SK-N-SH (cell line): ENCODE measurements around the gene CD300LB. TPM values are rescaled to one million over a fixed set of nuclear protein-coding genes. Genes with fewer than 3 reads are reported as not detected.

Source experiments
- CTCF ChIA-PET: fragments of 300-600, 350-600 bp; formaldehyde crosslinking; extraction: SDS; loops from one replicate; lab custom pipeline; 2021; lab: Yijun Ruan, JAX
- POLR2A ChIA-PET: fragments of 350-600 bp; sonication (Branson Sonifier 250); formaldehyde crosslinking; extraction: SDS; loops from one replicate; lab custom pipeline; 2020; ENCODE audit warnings: antibody characterized with exemption, inconsistent platforms; lab: Yijun Ruan, JAX
- DNase-seq: peaks from one replicate; pipeline ENCODE4 v3.0.0; 2012
- H2AFZ ChIP-seq: fragments of 200-600 bp; sonication (generic); 2 replicates; pipeline ENCODE4 v1.8.1; 2016; ENCODE audit warnings: antibody characterized with exemption, mild to moderate bottlenecking, low read depth
- H3F3A ChIP-seq: fragments of 200-600 bp; sonication (generic); replicated peaks from 2 replicates; pipeline ENCODE3; 2016; ENCODE audit warnings: antibody characterized with exemption, mild to moderate bottlenecking; ENCODE audit not compliant: insufficient read depth
- H3K27ac ChIP-seq, 2 experiments: fragments of 200-500 bp in 1 of 2; fragments of 200-600 bp in 1 of 2; sonication (Bioruptor generic) in 1 of 2; sonication (generic), shearing (Covaris generic) in 1 of 2; 2 replicates each; pipeline versions ENCODE4 v1.5.1 to v1.6.1; 2014 to 2016; ENCODE audit warnings: low read depth in 2 of 2, inconsistent platforms in 1 of 2, low read length in 1 of 2, mild to moderate bottlenecking in 1 of 2, mixed read lengths in 1 of 2
- H3K27me3 ChIP-seq: fragments of 200-600 bp; sonication (generic), shearing (Covaris generic); 2 replicates; pipeline ENCODE4 v1.6.1; 2016; ENCODE audit warnings: mixed run types; ENCODE audit not compliant: insufficient read depth
- H3K36me3 ChIP-seq, 2 experiments: fragments of 200-500 bp in 1 of 2; fragments of 200-600 bp in 1 of 2; sonication (Bioruptor generic) in 1 of 2; sonication (generic) in 1 of 2; replicated peaks in 1 of 2; 2 replicates each; pipeline versions ENCODE3 to v1.5.1; 2014 to 2016; ENCODE audit warnings: low read length in 1 of 2, mild to moderate bottlenecking in 1 of 2; ENCODE audit not compliant: insufficient read depth in 2 of 2, control insufficient read depth in 1 of 2
- H3K4me1 ChIP-seq, 2 experiments: fragments of 200-500 bp in 1 of 2; fragments of 200-600 bp in 1 of 2; sonication (Bioruptor generic) in 1 of 2; sonication (generic), shearing (Covaris generic) in 1 of 2; 2 replicates each; pipeline versions ENCODE4 v1.5.1 to v1.6.1; 2014 to 2016; ENCODE audit warnings: low read depth in 1 of 2, low read length in 1 of 2, mixed run types in 1 of 2; ENCODE audit not compliant: insufficient read depth in 2 of 2, control insufficient read depth in 1 of 2
- H3K4me2 ChIP-seq: fragments of 200-600 bp; sonication (generic), shearing (Covaris generic); 2 replicates; pipeline ENCODE4 v1.6.1; 2017; ENCODE audit warnings: mixed run types
- H3K4me3 ChIP-seq, 2 experiments: fragments of 200-500 bp in 1 of 2; fragments of 200-600 bp in 1 of 2; sonication (Bioruptor generic) in 1 of 2; sonication (generic), shearing (Covaris generic) in 1 of 2; 2 replicates each; pipeline versions ENCODE4 v1.5.1 to v1.8.1; 2014 to 2016; ENCODE audit warnings: low read depth in 2 of 2, inconsistent platforms in 1 of 2, low read length in 1 of 2, mild to moderate bottlenecking in 1 of 2, mixed read lengths in 1 of 2, moderate library complexity in 1 of 2
- H3K79me2 ChIP-seq: fragments of 200-600 bp; sonication (generic); 2 replicates; pipeline ENCODE4 v1.8.1; 2017; ENCODE audit warnings: mild to moderate bottlenecking; ENCODE audit not compliant: insufficient read depth
- H3K9ac ChIP-seq: fragments of 200-600 bp; sonication (generic); 2 replicates; pipeline ENCODE4 v1.6.1; 2017; ENCODE audit warnings: mixed run types
- H3K9me2 ChIP-seq: fragments of 200-600 bp; sonication (generic); 2 replicates; pipeline ENCODE4 v1.6.1; 2017; ENCODE audit warnings: mixed run types
- H3K9me3 ChIP-seq: fragments of 200-600 bp; sonication (generic); 2 replicates; pipeline ENCODE4 v1.6.1; 2017; ENCODE audit warnings: mixed run types, mild to moderate bottlenecking, moderate library complexity
- H4K20me1 ChIP-seq: fragments of 200-600 bp; sonication (generic); 2 replicates; pipeline ENCODE4 v1.6.1; 2017; ENCODE audit warnings: mild to moderate bottlenecking, mixed run types; ENCODE audit not compliant: insufficient read depth
- EZH2phosphoT487 ChIP-seq: fragments of 200-600 bp; sonication (generic); IDR thresholded peaks from 2 replicates; pipeline ENCODE4 v1.6.1; 2017; ENCODE audit warnings: low read depth, mixed run types, mild to moderate bottlenecking, antibody characterized with exemption, moderate library complexity, borderline replicate concordance
- FOXJ3 ChIP-seq: sonication (generic); formaldehyde crosslinking; IDR thresholded peaks from 2 replicates; pipeline ENCODE4 v1.5.1; 2020; ENCODE audit warnings: mild to moderate bottlenecking, missing genetic modification reagents
- IRF3 ChIP-seq: fragments of 150-350 bp; IDR thresholded peaks from 2 replicates; pipeline ENCODE4 v1.6.1; 2016; ENCODE audit warnings: mild to moderate bottlenecking, low read depth, low read length
- MAX ChIP-seq: IDR thresholded peaks from 2 replicates; pipeline ENCODE4 v1.4.0; 2012; ENCODE audit warnings: low read depth
- MXI1 ChIP-seq: IDR thresholded peaks from 2 replicates; pipeline ENCODE4 v1.6.1; 2012; ENCODE audit warnings: mild to moderate bottlenecking, low read depth, low read length, improper control_type of control experiment
- NFIC ChIP-seq: IDR thresholded peaks from 2 replicates; pipeline ENCODE4 v1.4.0; 2012; ENCODE audit warnings: borderline replicate concordance
- POLR2AphosphoS5 ChIP-seq: IDR thresholded peaks from 2 replicates; pipeline ENCODE4 v1.6.1; 2012; ENCODE audit warnings: low read depth, low read length
- RCOR1 ChIP-seq: fragments of 150-350 bp; IDR thresholded peaks from 2 replicates; pipeline ENCODE4 v1.6.1; 2017; ENCODE audit warnings: antibody characterized with exemption, low read length
- SIN3A ChIP-seq: IDR thresholded peaks from 2 replicates; pipeline ENCODE4 v1.6.1; 2012; ENCODE audit warnings: low read depth, mild to moderate bottlenecking, low read length, moderate library complexity, borderline replicate concordance
- SMC3 ChIP-seq: IDR thresholded peaks from 2 replicates; pipeline ENCODE4 v1.6.1; 2012; ENCODE audit warnings: low read depth, low read length, improper control_type of control experiment
- TAF1 ChIP-seq: IDR thresholded peaks from 2 replicates; pipeline ENCODE4 v1.6.1; 2012; ENCODE audit warnings: low read depth, mild to moderate bottlenecking, low read length, moderate library complexity, borderline replicate concordance
- TCF12 ChIP-seq: IDR thresholded peaks from 2 replicates; pipeline ENCODE4 v1.4.0; 2012
- TEAD4 ChIP-seq: IDR thresholded peaks from 2 replicates; pipeline ENCODE4 v1.4.0; 2012; ENCODE audit warnings: mild to moderate bottlenecking, borderline replicate concordance; ENCODE audit not compliant: insufficient read depth
- YY1 ChIP-seq: IDR thresholded peaks from 2 replicates; pipeline ENCODE4 v1.4.0; 2012; ENCODE audit warnings: low read depth, mild to moderate bottlenecking
- WGBS: methylation state at CpG from one replicate; pipeline ENCODE4 v1.1.6; 2017; ENCODE audit warnings: low lambda C conversion rate; 5-methylcytosine and 5-hydroxymethylcytosine counted together
- polyA plus RNA-seq, 3 experiments: library from polyadenylated mRNA; depleted of rRNA; stranded (reverse); fragments of >200 nt; gene quantifications; 2 replicates each; pipeline ENCODE4 v1.2.3, GENCODE V29; 2012
- TF ChIP-seq, protein P1 (sequence below): IDR thresholded peaks from 2 replicates; pipeline ENCODE4; 2012
- TF ChIP-seq, protein P2 (sequence below): fragments of 200-600 bp; sonication (generic); IDR thresholded peaks from 2 replicates; pipeline ENCODE4 v1.6.1; 2017; ENCODE audit warnings: antibody characterized with exemption, mild to moderate bottlenecking, moderate library complexity

CD300LB gene
- polyA plus RNA-seq, 1 of the 3 experiments (the other 2 are of a cell fraction): not detected

DNA sequence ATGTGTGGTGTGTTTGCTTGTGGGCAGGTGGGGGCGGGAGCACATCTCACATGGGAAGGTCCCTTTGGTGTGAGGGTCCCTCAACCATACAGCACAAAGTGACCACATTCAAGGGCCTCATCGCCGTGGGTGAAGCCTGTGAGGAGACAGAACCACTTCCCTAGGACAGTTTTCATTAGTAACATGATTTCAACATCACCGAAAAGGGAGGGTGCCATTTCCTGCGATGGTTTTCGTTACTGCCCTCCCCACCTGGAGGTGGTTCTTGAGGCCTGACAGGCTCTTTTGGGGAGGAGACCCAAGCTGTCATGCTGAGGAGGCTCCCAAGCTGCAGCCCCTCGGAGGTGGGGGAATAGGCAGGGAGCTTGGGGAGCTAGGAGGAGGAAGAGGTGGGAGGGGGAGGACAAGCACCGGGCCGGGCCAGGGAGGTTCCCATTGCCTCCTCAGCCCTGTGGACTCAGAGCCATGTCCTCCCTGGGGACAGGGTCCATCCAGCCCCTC, 9.5 kb downstream of the CD300LB start:
- no peaks in the 10 kb centered on the region for H4K20me1 ChIP-seq
- no peaks in the 10 kb centered on the region for H3F3A ChIP-seq
- 14% methylated on average over 9 of the region's 9 CpGs for WGBS
- H3K9me3 ChIP-seq: no peaks in the 10 kb centered on the region
- no peak overlapping the region for H3K4me3 ChIP-seq
- no peak for TF ChIP-seq FOXJ3
- TF ChIP-seq POLR2AphosphoS5: no peak
- TF ChIP-seq, protein P1, sequence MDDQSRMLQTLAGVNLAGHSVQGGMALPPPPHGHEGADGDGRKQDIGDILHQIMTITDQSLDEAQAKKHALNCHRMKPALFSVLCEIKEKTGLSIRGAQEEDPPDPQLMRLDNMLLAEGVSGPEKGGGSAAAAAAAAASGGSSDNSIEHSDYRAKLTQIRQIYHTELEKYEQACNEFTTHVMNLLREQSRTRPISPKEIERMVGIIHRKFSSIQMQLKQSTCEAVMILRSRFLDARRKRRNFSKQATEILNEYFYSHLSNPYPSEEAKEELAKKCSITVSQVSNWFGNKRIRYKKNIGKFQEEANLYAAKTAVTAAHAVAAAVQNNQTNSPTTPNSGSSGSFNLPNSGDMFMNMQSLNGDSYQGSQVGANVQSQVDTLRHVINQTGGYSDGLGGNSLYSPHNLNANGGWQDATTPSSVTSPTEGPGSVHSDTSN: no peak
- TF ChIP-seq SIN3A: no peak
- no peak for TF ChIP-seq TCF12
- TF ChIP-seq YY1: no peak
- TF ChIP-seq MXI1: no peak
- no peak for TF ChIP-seq IRF3
- no peak for TF ChIP-seq TEAD4
- TF ChIP-seq, protein P2, sequence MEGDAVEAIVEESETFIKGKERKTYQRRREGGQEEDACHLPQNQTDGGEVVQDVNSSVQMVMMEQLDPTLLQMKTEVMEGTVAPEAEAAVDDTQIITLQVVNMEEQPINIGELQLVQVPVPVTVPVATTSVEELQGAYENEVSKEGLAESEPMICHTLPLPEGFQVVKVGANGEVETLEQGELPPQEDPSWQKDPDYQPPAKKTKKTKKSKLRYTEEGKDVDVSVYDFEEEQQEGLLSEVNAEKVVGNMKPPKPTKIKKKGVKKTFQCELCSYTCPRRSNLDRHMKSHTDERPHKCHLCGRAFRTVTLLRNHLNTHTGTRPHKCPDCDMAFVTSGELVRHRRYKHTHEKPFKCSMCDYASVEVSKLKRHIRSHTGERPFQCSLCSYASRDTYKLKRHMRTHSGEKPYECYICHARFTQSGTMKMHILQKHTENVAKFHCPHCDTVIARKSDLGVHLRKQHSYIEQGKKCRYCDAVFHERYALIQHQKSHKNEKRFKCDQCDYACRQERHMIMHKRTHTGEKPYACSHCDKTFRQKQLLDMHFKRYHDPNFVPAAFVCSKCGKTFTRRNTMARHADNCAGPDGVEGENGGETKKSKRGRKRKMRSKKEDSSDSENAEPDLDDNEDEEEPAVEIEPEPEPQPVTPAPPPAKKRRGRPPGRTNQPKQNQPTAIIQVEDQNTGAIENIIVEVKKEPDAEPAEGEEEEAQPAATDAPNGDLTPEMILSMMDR: no peak
- no peak for TF ChIP-seq TAF1
- TF ChIP-seq SMC3: no peak
- no peak for TF ChIP-seq MAX
- TF ChIP-seq EZH2phosphoT487: no peak
- no peak for TF ChIP-seq NFIC
- TF ChIP-seq RCOR1: no peak
- no peak overlapping the region for H3K27ac ChIP-seq
- no peaks in the 10 kb centered on the region for H3K36me3 ChIP-seq
- H2AFZ ChIP-seq: no peak overlapping the region
- no peaks in the 10 kb centered on the region for H3K27me3 ChIP-seq
- H3K9me2 ChIP-seq: no peaks in the 10 kb centered on the region
- no peak for DNase-seq
- ChIA-PET POLR2A (no interaction called here), CTCF (interaction anchor here (1.0 to 1.9 kb wide), 3 partner anchors 45 to 221 kb away, joined by 3 to 5 read pairs (median 4); no protein-coding TSS in a partner anchor)
- H3K79me2 ChIP-seq: no peaks in the 10 kb centered on the region
- H3K4me1 ChIP-seq: no peaks in the 10 kb centered on the region
- no peak overlapping the region for H3K4me2 ChIP-seq
- H3K9ac ChIP-seq: no peak overlapping the region
